Right kidney (tissue), 9 donors: ENCODE data around the gene DNAJC9.
"Not testable (repeated sequence)": the region's sequence is repeated elsewhere in the genome, so short reads cannot be mapped to it uniquely, and the experiment has no call there.

ENCODE experiments used
- DNase-seq: peaks from one replicate; pipeline ENCODE4 v3.0.0-alpha.2; 2016
- long read RNA-seq, 8 donors: transcript quantifications; one replicate each; lab custom pipeline, GENCODE V29; 2026

Gene DNAJC9
- long read RNA-seq, donor 1, transcript DNAJC9-201 (5 exons, 3,032 nt): major isoform, 16 of 95 reads
- long read RNA-seq, donor 1, partial matches to known transcripts: 79 of 95 reads
- long read RNA-seq, donor 1, other reads (novel, unspliced or antisense): 0 of 95 reads
- long read RNA-seq, donor 2, transcript DNAJC9-201 (5 exons, 3,032 nt): major isoform, 20 of 28 reads
- long read RNA-seq, donor 2, partial matches to known transcripts: 8 of 28 reads
- long read RNA-seq, donor 2, other reads (novel, unspliced or antisense): 0 of 28 reads
- long read RNA-seq, donor 3, transcript DNAJC9-201 (5 exons, 3,032 nt): major isoform, 8 of 13 reads
- long read RNA-seq, donor 3, partial matches to known transcripts: 5 of 13 reads
- long read RNA-seq, donor 3, other reads (novel, unspliced or antisense): 0 of 13 reads
- long read RNA-seq, donor 4, transcript DNAJC9-201 (5 exons, 3,032 nt): major isoform, 16 of 78 reads
- long read RNA-seq, donor 4, partial matches to known transcripts: 57 of 78 reads
- long read RNA-seq, donor 4, other reads (novel, unspliced or antisense): 5 of 78 reads
- long read RNA-seq, donor 5, transcript DNAJC9-201 (5 exons, 3,032 nt): major isoform, 26 of 32 reads
- long read RNA-seq, donor 5, partial matches to known transcripts: 6 of 32 reads
- long read RNA-seq, donor 5, other reads (novel, unspliced or antisense): 0 of 32 reads
- long read RNA-seq, donor 6, transcript DNAJC9-201 (5 exons, 3,032 nt): major isoform, 14 of 47 reads
- long read RNA-seq, donor 6, partial matches to known transcripts: 33 of 47 reads
- long read RNA-seq, donor 6, other reads (novel, unspliced or antisense): 0 of 47 reads
- long read RNA-seq, donor 7, transcript DNAJC9-201 (5 exons, 3,032 nt): major isoform, 35 of 97 reads
- long read RNA-seq, donor 7, partial matches to known transcripts: 62 of 97 reads
- long read RNA-seq, donor 7, other reads (novel, unspliced or antisense): 0 of 97 reads
- long read RNA-seq, donor 8, transcript DNAJC9-201 (5 exons, 3,032 nt): major isoform, 18 of 26 reads
- long read RNA-seq, donor 8, partial matches to known transcripts: 8 of 26 reads
- long read RNA-seq, donor 8, other reads (novel, unspliced or antisense): 0 of 26 reads

- peak; percentile 94 for DNase-seq
Observed at GRCh38 chr10:73246646-73247508, at the start of gene DNAJC9. Gene DNAJC9, minus strand, starts transcription at chr10:73247255. Its CDS starts 66 bp downstream, at chr10:73247189.

- DNase-seq: no peak
Observed at GRCh38 chr10:73293461-73293860, 46.4 kb upstream of the DNAJC9 start.

- DNase-seq: no peak
Observed at GRCh38 chr10:73289958-73290357, 42.9 kb upstream of the DNAJC9 start.

GRCh38 chr10:73287441-73287840 is 40.4 kb upstream of the DNAJC9 start:
- no peak for DNase-seq

GRCh38 chr10:73281097-73281496 is 34.0 kb upstream of the DNAJC9 start:
- DNase-seq: no peak

- DNase-seq: no peak
Observed at GRCh38 chr10:73264423-73264822, 17.4 kb upstream of the DNAJC9 start.

- DNase-seq: no peak
Observed at GRCh38 chr10:73263693-73264347, 16.8 kb upstream of the DNAJC9 start.

GRCh38 chr10:73262880-73263555 is 16.0 kb upstream of the DNAJC9 start:
- DNase-seq: no peak

- DNase-seq: no peak
Observed at GRCh38 chr10:73262105-73262730, 15.2 kb upstream of the DNAJC9 start.

- DNase-seq: no peak
Observed at GRCh38 chr10:73261362-73261995, 14.4 kb upstream of the DNAJC9 start.

- not testable (repeated sequence) for DNase-seq
Observed at GRCh38 chr10:73258612-73259011, 11.6 kb upstream of the DNAJC9 start.

GRCh38 chr10:73253225-73253555 is 6.1 kb upstream of the DNAJC9 start:
- no peak for DNase-seq

GRCh38 chr10:73252445-73253224 is 5.6 kb upstream of the DNAJC9 start, which contains the start of gene MRPS16:
Gene MRPS16, minus strand, starts transcription at chr10:73252644. Its CDS starts 162 bp downstream, at chr10:73252482.
- peak; percentile 88 for DNase-seq

- no peak for DNase-seq
Observed at GRCh38 chr10:73251683-73252444, 4.8 kb upstream of the DNAJC9 start.

GRCh38 chr10:73248259-73248724 is 1.2 kb upstream of the DNAJC9 start:
- no peak for DNase-seq

GRCh38 chr10:73247509-73248258 is 629 bp upstream of the DNAJC9 start:
- no peak for DNase-seq

- no peak for DNase-seq
Observed at GRCh38 chr10:73246322-73246645, 771 bp downstream of the DNAJC9 start.
